ENCODE measurements around the gene AKAP8L.
"Not testable (repeated sequence)": the region's sequence is repeated elsewhere in the genome, so short reads cannot be mapped to it uniquely, and the experiment has no call there.

Gene AKAP8L

GRCh38 chr19:15379083-15379998 is 39.4 kb downstream of the AKAP8L start, which contains the start of gene AKAP8:
Gene AKAP8 (minus strand): TSS chr19:15379787. CDS start chr19:15379731, 56 bp downstream.
- DNase-seq (ENCODE audit: low read depth in 2 of 2): peak; percentile 95 to 97

GRCh38 chr19:15378534-15379082 is 40.2 kb downstream of the AKAP8L start:
- DNase-seq (ENCODE audit: low read depth in 2 of 2): peak; percentile 20 to 36

- no peak for DNase-seq (ENCODE audit: low read depth in 2 of 2)
Measured at GRCh38 chr19:15374796-15375440, 43.9 kb downstream of the AKAP8L start.

GRCh38 chr19:15374105-15374651 is 44.6 kb downstream of the AKAP8L start:
- no peak for DNase-seq (ENCODE audit: low read depth in 2 of 2)

- DNase-seq (ENCODE audit: low read depth in 2 of 2): no peak
Measured at GRCh38 chr19:15373644-15374043, 45.1 kb downstream of the AKAP8L start.

GRCh38 chr19:15372891-15373301 is 45.9 kb downstream of the AKAP8L start:
- no peak for DNase-seq (ENCODE audit: low read depth in 2 of 2)

GRCh38 chr19:15372470-15372869 is 46.3 kb downstream of the AKAP8L start:
- peak in 1 of 2 donors; percentile 4 for DNase-seq (ENCODE audit: low read depth in 2 of 2)

GRCh38 chr19:15371786-15372380 is 46.9 kb downstream of the AKAP8L start:
- no peak for DNase-seq (ENCODE audit: low read depth in 2 of 2)

- DNase-seq (ENCODE audit: low read depth in 2 of 2): no peak
Measured at GRCh38 chr19:15371119-15371518, 47.7 kb downstream of the AKAP8L start.

GRCh38 chr19:15369594-15369891 is 49.2 kb downstream of the AKAP8L start:
- no peak for DNase-seq (ENCODE audit: low read depth in 2 of 2)

GRCh38 chr19:15368798-15369593 is 49.8 kb downstream of the AKAP8L start:
- no peak for DNase-seq (ENCODE audit: low read depth in 2 of 2)

GRCh38 chr19:15368051-15368632 is 50.6 kb downstream of the AKAP8L start:
- no peak for DNase-seq (ENCODE audit: low read depth in 2 of 2)

- DNase-seq (ENCODE audit: low read depth in 2 of 2): no peak
Measured at GRCh38 chr19:15367439-15367838, 51.3 kb downstream of the AKAP8L start.

- DNase-seq (ENCODE audit: low read depth in 2 of 2): no peak
Measured at GRCh38 chr19:15365264-15365663, 53.5 kb downstream of the AKAP8L start.

GRCh38 chr19:15363791-15364190 is 55.0 kb downstream of the AKAP8L start:
- DNase-seq (ENCODE audit: low read depth in 2 of 2): not testable (repeated sequence)

- DNase-seq (ENCODE audit: low read depth in 2 of 2): not testable (repeated sequence)
Measured at GRCh38 chr19:15363048-15363447, 55.7 kb downstream of the AKAP8L start.

- not testable (repeated sequence) for DNase-seq (ENCODE audit: low read depth in 2 of 2)
Measured at GRCh38 chr19:15360015-15360414, 58.8 kb downstream of the AKAP8L start.

GRCh38 chr19:15358918-15359317 is 59.9 kb downstream of the AKAP8L start:
- DNase-seq (ENCODE audit: low read depth in 2 of 2): no peak

GRCh38 chr19:15357906-15358305 is 60.9 kb downstream of the AKAP8L start:
- no peak for DNase-seq (ENCODE audit: low read depth in 2 of 2)

GRCh38 chr19:15354566-15355296 is 64.1 kb downstream of the AKAP8L start:
- DNase-seq (ENCODE audit: low read depth in 2 of 2): no peak

Measured in activated CD4-positive, alpha-beta T cell treated with anti-CD3 and anti-CD28 coated beads for 24 hours (primary cell).